GM11168 (cell line): Measurements from ENCODE around the gene GLT1D1.
"Not testable (repeated sequence)": the region's sequence is repeated elsewhere in the genome, so short reads cannot be mapped to it uniquely, and the experiment has no call there.

ENCODE experiments used
- in situ Hi-C: fragments of 300-500 bp; cut with MboI; formaldehyde crosslinking; loops from one replicate; pipeline ENCODE4 v1.12.0; 2022; ENCODE audit warnings: low sequenced_read_pairs; ENCODE audit not compliant: unreplicated experiment

Gene GLT1D1

GRCh38 chr12:128852885-128853599, at the start of gene GLT1D1:
Gene GLT1D1, plus strand, starts transcription at chr12:128853478. Its CDS starts 104 bp downstream, at chr12:128853582.
- in situ Hi-C loops = no loop called here

DNA sequence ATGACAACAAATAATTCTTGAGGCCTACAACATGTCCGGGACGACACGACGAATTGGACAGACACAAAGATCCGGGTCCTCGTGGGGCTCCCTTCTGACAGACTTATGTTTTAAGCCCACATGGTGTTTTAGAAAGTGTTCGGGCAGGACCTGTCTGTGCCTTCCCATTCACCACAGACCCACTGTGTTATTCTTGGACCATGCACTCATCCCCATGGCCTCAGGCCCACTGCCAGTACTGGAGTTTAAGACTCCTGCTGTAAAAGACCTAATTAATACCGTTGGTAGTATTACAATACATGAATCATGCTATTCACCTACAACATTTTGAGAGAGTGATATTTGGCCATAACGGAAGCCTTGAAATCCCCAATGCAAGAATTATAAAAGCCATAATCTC, 49.5 kb upstream of the GLT1D1 start:
- in situ Hi-C loops = no loop called here

DNA sequence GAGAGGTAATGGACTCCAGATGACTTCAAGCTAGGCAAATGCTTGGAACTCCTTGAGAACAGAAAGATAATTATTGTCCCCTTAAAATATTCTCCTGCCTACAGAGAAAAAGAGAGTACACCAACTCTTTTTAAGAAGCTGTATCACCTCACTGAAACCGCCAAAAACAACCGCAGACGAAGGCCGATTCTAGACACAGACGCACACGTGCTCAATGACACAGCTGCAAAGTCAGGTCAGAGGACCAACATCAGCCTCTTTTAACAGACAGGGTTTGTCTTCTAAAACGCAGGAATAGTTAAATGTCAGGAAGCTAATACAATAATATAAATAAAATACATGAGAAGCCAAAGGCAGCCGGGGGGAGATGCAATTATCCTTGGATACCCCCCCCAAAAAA, 48.5 kb upstream of the GLT1D1 start:
- in situ Hi-C loops = no loop called here

GRCh38 chr12:128805406-128805805, 47.9 kb upstream of the GLT1D1 start:
- in situ Hi-C loops = not testable (repeated sequence)

- in situ Hi-C loops = no loop called here
Measured at GRCh38 chr12:128806573-128806972, 46.7 kb upstream of the GLT1D1 start.

- in situ Hi-C loops = no loop called here
Measured at GRCh38 chr12:128807161-128807724, 46.0 kb upstream of the GLT1D1 start.

GRCh38 chr12:128808651-128809050, 44.6 kb upstream of the GLT1D1 start:
- in situ Hi-C loops = no loop called here

GRCh38 chr12:128810182-128811127, 42.8 kb upstream of the GLT1D1 start:
- in situ Hi-C loops = no loop called here

- in situ Hi-C loops = no loop called here
Measured at GRCh38 chr12:128811806-128812205, 41.5 kb upstream of the GLT1D1 start.

DNA sequence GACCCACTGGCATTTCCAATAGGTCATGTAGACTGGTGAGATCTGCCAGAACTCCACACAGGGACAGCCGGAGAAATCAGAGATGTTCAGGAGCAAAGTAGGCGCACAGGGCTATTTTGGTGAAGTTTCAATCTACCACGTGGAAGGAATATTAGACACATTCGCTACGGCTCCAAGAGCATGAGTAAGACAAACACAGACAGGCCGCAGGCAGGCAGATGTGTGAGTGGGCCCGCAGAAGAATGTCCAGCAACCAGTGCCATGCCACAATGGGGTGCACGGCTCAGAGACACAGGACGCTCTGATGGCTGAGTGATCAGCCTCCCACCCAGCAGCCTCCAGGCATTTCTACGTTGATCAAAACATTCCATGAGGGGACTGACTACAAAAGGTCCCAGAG, 39.9 kb upstream of the GLT1D1 start:
- in situ Hi-C loops = no loop called here

DNA sequence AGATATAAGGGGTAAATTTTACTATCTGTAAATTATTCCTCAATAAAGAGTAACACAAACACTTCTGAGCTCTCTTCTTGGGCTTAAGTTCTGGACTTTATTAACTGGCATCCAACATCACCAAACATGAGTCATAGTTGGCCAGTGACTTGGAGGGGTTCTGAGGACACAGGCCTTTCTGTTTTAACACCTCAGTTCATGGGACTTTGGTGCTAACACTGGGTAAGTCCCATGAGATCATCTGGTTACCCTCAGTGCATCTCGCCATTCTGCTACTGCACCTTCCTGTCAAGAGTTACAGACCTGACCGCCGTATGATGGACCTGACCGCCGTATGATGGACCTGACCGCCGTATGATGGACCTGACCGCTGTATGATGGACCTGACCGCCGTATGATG, 39.4 kb upstream of the GLT1D1 start:
- in situ Hi-C loops = no loop called here

DNA sequence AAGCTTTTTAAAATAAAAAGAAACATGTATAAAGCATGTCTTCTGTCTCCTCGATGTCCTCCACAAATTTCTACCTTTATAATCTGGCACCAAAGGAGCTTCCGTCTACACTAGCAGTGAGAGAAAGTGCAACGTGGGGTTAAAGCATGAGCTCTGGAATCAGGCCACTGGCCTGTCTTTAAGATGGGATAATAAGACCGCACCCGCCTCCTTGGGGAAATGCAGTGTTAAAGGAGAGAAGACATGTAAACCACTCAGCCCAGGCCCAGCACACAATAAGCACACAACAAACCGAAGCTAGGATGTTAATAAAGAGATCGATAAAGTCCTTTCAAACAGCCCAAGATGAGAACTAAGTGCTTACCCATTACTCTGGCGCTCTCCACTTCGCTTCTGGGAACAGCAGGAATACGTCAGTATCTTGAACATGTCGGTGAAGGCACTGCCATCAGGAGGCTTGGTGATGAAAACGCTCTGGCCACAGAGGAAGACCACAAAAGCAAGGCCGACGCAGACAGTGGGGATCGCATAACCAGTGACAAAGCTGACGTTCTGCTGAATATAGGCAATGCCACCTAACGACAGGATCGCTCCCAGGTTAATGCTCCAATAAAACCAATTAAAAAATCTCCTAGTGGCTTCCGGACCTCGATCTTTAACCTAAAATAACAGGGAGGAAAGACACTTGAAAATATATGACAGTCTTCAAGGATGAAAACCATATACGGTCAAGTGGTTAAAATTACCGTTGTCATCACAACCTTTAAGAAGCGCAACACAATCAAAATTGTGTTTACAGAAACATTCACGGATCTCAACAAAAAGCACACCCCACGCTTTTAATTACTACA, 38.6 kb upstream of the GLT1D1 start:
- in situ Hi-C loops = no loop called here

GRCh38 chr12:128815779-128816642, 37.3 kb upstream of the GLT1D1 start:
- in situ Hi-C loops = no loop called here

DNA sequence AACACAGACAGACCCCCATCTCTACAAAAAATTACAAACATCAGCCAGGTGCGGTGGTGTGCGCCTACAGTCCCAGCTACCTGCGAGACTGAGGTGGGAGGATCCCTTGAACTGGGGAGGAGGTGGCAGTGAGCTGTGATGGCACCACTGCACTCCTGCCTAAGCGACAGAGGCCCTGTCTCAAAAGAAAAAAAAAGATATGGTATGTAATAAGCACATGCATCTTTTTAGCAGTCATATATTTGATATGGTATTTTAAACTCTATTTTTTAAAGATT, 36.7 kb upstream of the GLT1D1 start:
- in situ Hi-C loops = no loop called here

- in situ Hi-C loops = no loop called here
Measured at GRCh38 chr12:128817111-128818015, 35.9 kb upstream of the GLT1D1 start.

DNA sequence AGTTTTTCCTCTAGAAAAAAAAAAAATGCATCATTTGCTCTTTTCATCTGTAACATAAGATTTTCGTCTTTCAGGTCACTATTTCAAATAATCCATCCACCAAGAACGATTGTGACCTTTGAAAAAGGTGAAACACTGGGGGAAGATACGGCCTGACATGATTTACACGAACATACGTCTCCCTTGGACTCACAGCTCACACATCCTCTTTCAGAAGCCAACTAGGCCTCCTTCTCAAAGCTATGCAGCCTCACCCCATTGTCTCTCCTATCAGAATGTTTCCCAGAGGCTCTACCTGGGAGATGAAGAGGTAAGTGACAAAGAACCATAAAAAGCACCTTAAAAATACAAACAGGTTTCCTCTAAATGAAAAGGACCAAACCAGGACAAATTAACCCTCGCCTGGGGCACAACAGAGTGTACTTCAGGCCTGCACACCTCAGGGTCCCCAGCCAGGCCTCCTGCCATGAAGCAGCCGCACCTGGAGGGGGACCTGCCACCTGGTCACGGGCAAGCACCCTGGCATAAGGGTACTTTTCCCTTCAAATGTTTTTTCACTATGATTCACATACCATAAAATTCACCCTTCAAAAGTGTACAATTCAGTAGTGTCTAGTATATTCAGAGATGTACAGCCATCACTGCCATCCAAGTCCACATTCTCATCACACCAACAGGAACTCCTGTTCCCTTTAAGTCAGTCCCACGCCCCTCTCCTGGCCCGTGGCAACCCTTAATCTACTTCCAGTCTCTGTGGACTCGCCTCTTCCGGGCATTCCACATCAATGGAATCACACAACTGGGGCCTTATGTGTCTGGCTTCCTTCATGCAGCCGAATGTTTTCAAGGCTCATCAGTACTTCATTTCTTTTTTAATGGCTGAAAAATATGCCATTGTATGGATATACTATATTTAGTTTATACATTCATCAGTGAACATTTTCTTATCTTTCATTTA, 34.9 kb upstream of the GLT1D1 start:
- in situ Hi-C loops = no loop called here
